B cell (primary cell): ENCODE measurements around the gene TMEM254. TPM values are rescaled to one million over a fixed set of nuclear protein-coding genes. Genes with fewer than 3 reads are reported as not detected.

Experiments used
- ATAC-seq: fragments of 200-7000 bp; cut with Tn5 transposase; one replicate; pipeline ENCODE4 v1.10.0; 2021; ENCODE audit warnings: low read depth, mild to moderate bottlenecking, moderate number of reproducible peaks, moderate library complexity
- CTCF ChIA-PET: fragments of 350-600 bp; sonication (Branson Sonifier 250); formaldehyde crosslinking; loops from one replicate; lab custom pipeline; 2021; ENCODE audit warnings: antibody characterized with exemption, inconsistent platforms; lab: Charles Lee
- POLR2A ChIA-PET: fragments of 350-600 bp; sonication (Branson Sonifier 250); formaldehyde crosslinking; loops from one replicate; lab custom pipeline; 2021; ENCODE audit warnings: antibody characterized with exemption; lab: Charles Lee
- DNase-seq: peaks from one replicate; pipeline ENCODE4 v3.0.0; 2013
- H2AFZ ChIP-seq: 2 replicates; pipeline ENCODE4 v1.6.1; 2012; ENCODE audit warnings: mild to moderate bottlenecking, low read depth, low read length; ENCODE audit not compliant: insufficient read depth, poor library complexity, severe bottlenecking
- H3K27ac ChIP-seq, 2 donors: 1 replicate in 1 of 2; 2 replicates in 1 of 2; pipeline ENCODE4 v1.5.1; 2012 to 2013; ENCODE audit warnings: low read length in 2 of 2, mild to moderate bottlenecking in 2 of 2, moderate library complexity in 1 of 2
- H3K27me3 ChIP-seq, 4 experiments: fragments of 200-600 bp in 1 of 4; sonication (generic) in 1 of 4; replicated peaks in 1 of 4; 1 replicate in 2 of 4; 2 replicates in 2 of 4; pipeline versions ENCODE4 v1.6.1 to v1.7.0; 2013 to 2016; ENCODE audit warnings: low read length in 3 of 4, mild to moderate bottlenecking in 2 of 4, mixed read lengths in 1 of 4, moderate library complexity in 1 of 4; ENCODE audit not compliant: insufficient read depth in 4 of 4, control insufficient read depth in 3 of 4; ENCODE audit errors: control extremely low read depth in 1 of 4
- H3K36me3 ChIP-seq, 2 experiments: replicated peaks in 1 of 2; 1 replicate in 1 of 2; 2 replicates in 1 of 2; pipeline versions ENCODE4 v1.6.1 to v1.7.1; 2013; ENCODE audit warnings: low read length in 1 of 2; ENCODE audit not compliant: insufficient read depth in 2 of 2, control insufficient read depth in 1 of 2; ENCODE audit errors: control extremely low read depth in 1 of 2, extremely low read depth in 1 of 2
- H3K4me1 ChIP-seq, 2 donors: fragments of 200-600 bp in 1 of 2; sonication (generic) in 1 of 2; 1 replicate in 1 of 2; 2 replicates in 1 of 2; pipeline versions ENCODE4 v1.5.1 to v1.6.1; 2013 to 2017; ENCODE audit warnings: low read length in 2 of 2; ENCODE audit not compliant: control insufficient read depth in 2 of 2, insufficient read depth in 2 of 2
- H3K4me2 ChIP-seq: replicated peaks from 2 replicates; pipeline ENCODE3; 2012; ENCODE audit warnings: mild to moderate bottlenecking, low read depth, low read length; ENCODE audit not compliant: poor library complexity, severe bottlenecking
- H3K4me3 ChIP-seq, 5 experiments: fragments of 200-600 bp in 1 of 5; sonication (generic) in 1 of 5; 1 replicate in 3 of 5; 2 replicates in 2 of 5; pipeline versions ENCODE4 v1.5.1 to v1.7.0; 2011 to 2016; ENCODE audit warnings: low read length in 4 of 5, mild to moderate bottlenecking in 4 of 5, low read depth in 2 of 5, control low read depth in 1 of 5, moderate library complexity in 1 of 5; ENCODE audit not compliant: insufficient read depth in 1 of 5; ENCODE audit errors: control extremely low read depth in 1 of 5, extremely low read depth in 1 of 5
- H3K79me2 ChIP-seq: fragments of 200-600 bp; sonication (generic); one replicate; pipeline ENCODE4 v1.6.0; 2016; ENCODE audit warnings: low read length; ENCODE audit not compliant: control insufficient read depth, insufficient read depth
- H3K9ac ChIP-seq: fragments of 200-600 bp; sonication (generic); 2 replicates; pipeline ENCODE4 v1.6.1; 2017; ENCODE audit warnings: mild to moderate bottlenecking, low read length, moderate library complexity
- H3K9me3 ChIP-seq, 3 donors: one replicate each; pipeline versions ENCODE4 v1.6.1 to v1.7.1; 2013; ENCODE audit warnings: low read length in 2 of 3; ENCODE audit not compliant: control insufficient read depth in 2 of 3, insufficient read depth in 1 of 3; ENCODE audit errors: control extremely low read depth in 1 of 3
- H4K20me1 ChIP-seq: 2 replicates; pipeline ENCODE4 v1.6.0; 2012; ENCODE audit warnings: mild to moderate bottlenecking, low read length; ENCODE audit not compliant: insufficient read depth, control insufficient read depth, poor library complexity, severe bottlenecking
- H3K27ac Mint-ChIP-seq: one replicate; pipeline ENCODE4 v1.8.0; 2021; ENCODE audit warnings: mixed read lengths
- H3K27me3 Mint-ChIP-seq: one replicate; pipeline ENCODE4 v1.8.0; 2021; ENCODE audit warnings: mixed read lengths
- H3K4me1 Mint-ChIP-seq: one replicate; pipeline ENCODE4 v1.8.0; 2021; ENCODE audit warnings: mixed read lengths
- H3K4me3 Mint-ChIP-seq: one replicate; pipeline ENCODE4 v1.8.0; 2021; ENCODE audit warnings: mixed read lengths
- H3K9me3 Mint-ChIP-seq: one replicate; pipeline ENCODE4 v1.8.0; 2022; ENCODE audit warnings: mixed read lengths; ENCODE audit not compliant: insufficient read depth
- EZH2 ChIP-seq: IDR thresholded peaks from 2 replicates; pipeline ENCODE4 v1.6.1; 2012; ENCODE audit warnings: borderline replicate concordance, low read depth, mild to moderate bottlenecking, moderate library complexity, low read length; ENCODE audit not compliant: insufficient read depth, poor library complexity, severe bottlenecking
- WGBS: methylation state at CpG from one replicate; pipeline ENCODE4 v1.1.5; 2013; ENCODE audit warnings: missing lambda C conversion rate; ENCODE audit not compliant: insufficient coverage; 5-methylcytosine and 5-hydroxymethylcytosine counted together
- intact Hi-C: fragments of 100-400 bp; cut with micrococcal nuclease; formaldehyde crosslinking; loops from one replicate; pipeline ENCODE4 v1.10.0; 2022
- polyA plus RNA-seq: library from polyadenylated mRNA; depleted of rRNA; stranded (reverse); fragments of >200 nt; gene quantifications from 2 replicates; pipeline ENCODE4 v1.2.3, GENCODE V29; 2012
- total RNA-seq, 2 donors: library from RNA; stranded (reverse); fragments of 120-200 nt in 1 of 2; gene quantifications; 1 replicate in 1 of 2; 2 replicates in 1 of 2; pipeline versions ENCODE4 v1.2.3 to v1.2.4, GENCODE V29; 2013 to 2022
- TF ChIP-seq, protein P1 (sequence below): fragments of 200-600 bp; IDR thresholded peaks from one replicate; pipeline ENCODE4 v1.8.0; 2022; ENCODE audit warnings: antibody characterized with exemption, mild to moderate bottlenecking

Gene TMEM254
- total and polyA plus RNA-seq, 2 donors (not counting 1 experiment from before 2014, with no cell fraction given) = 9.8 to 13.1 TPM

DNA sequence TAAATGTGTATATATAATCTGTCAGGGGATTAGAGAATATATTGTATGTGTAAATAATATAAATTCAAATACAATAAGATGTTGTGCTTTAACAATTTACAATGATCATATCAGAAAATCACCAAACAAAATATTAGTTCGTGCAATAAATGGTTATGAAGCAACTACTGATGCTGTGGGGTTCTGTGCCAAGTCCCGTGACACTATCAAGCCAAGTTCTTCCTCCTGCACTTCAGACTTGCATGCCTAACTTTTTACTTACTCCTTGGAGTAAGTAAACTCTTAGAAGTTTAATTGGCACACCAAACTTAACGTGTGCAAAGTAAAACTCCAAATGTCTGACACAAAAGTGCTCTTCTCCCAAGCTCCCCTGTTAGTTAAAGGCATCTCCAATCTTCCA lies 26.5 kb upstream of the TMEM254 start:
- Histone ChIP-seq H3K9ac (no peak overlapping the region), H3K4me2 (no peak overlapping the region), H3K4me1 (no peaks in the 10 kb centered on the region), H4K20me1 (no peaks in the 10 kb centered on the region), H3K36me3 (no peaks in the 10 kb centered on the region), H3K27me3 (peaks cover 0 to 4% (median 0%) of the 10 kb centered on the region in 4 experiments), H3K9me3 (no peaks in the 10 kb centered on the region), H3K79me2 (no peaks in the 10 kb centered on the region), H3K4me3 (no peak overlapping the region), H3K27ac (no peak overlapping the region), H2AFZ (no peak overlapping the region)
- H3K4me1 Mint-ChIP-seq = no peaks in the 10 kb centered on the region
- ChIA-PET POLR2A (interaction anchor here (0.6 kb wide), 1 partner anchor 136 kb away, joined by 3 read pairs; no protein-coding TSS in a partner anchor), CTCF (no interaction called here)
- H3K27ac Mint-ChIP-seq = no peak overlapping the region
- peaks cover 3% of the 10 kb centered on the region for H3K27me3 Mint-ChIP-seq
- no peak for DNase-seq
- TF ChIP-seq EZH2 = no peak
- TF ChIP-seq, protein P1, sequence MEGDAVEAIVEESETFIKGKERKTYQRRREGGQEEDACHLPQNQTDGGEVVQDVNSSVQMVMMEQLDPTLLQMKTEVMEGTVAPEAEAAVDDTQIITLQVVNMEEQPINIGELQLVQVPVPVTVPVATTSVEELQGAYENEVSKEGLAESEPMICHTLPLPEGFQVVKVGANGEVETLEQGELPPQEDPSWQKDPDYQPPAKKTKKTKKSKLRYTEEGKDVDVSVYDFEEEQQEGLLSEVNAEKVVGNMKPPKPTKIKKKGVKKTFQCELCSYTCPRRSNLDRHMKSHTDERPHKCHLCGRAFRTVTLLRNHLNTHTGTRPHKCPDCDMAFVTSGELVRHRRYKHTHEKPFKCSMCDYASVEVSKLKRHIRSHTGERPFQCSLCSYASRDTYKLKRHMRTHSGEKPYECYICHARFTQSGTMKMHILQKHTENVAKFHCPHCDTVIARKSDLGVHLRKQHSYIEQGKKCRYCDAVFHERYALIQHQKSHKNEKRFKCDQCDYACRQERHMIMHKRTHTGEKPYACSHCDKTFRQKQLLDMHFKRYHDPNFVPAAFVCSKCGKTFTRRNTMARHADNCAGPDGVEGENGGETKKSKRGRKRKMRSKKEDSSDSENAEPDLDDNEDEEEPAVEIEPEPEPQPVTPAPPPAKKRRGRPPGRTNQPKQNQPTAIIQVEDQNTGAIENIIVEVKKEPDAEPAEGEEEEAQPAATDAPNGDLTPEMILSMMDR = no peak
- ATAC-seq = no peak
- H3K9me3 Mint-ChIP-seq = no peaks in the 10 kb centered on the region
- 60% methylated on average over 1 of the region's 3 CpGs for WGBS
- intact Hi-C loops = no loop called here
- H3K4me3 Mint-ChIP-seq = no peak overlapping the region

DNA sequence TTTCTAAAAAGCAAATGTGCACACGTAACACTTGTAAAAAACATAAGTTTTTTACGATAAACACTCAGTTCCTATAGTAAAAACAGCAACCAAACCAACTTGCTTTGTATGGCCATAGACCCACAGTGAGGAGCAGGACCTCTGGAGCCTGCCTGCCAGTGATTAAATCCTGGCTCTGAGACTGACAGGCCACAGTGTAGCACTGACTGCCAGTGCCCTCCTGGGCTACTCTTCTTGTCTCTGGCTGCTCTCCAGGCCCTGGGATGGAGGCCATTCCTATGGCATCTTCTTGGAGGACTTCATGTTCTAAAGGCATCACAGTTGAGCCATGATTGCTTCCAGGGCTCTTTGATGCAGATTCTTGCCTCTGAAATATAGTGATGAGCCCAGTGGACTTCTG lies 22.7 kb upstream of the TMEM254 start:
- H3K27ac ChIP-seq = no peak overlapping the region
- DNase-seq (no peak), ATAC-seq (no peak)
- H3K4me3 Mint-ChIP-seq = no peak overlapping the region
- ChIA-PET CTCF (interaction anchor here (0.9 kb wide), 1 partner anchor 9 kb away, joined by 6 read pairs; no protein-coding TSS in a partner anchor), POLR2A (no interaction called here)
- no peak overlapping the region for H3K27ac Mint-ChIP-seq
- intact Hi-C loops = loop anchor here (5.0 kb wide), 1 partner anchor 167 kb away; no protein-coding TSS in a partner anchor
- H2AFZ ChIP-seq = no peak overlapping the region
- WGBS = 96% methylated on average over 2 of the region's 2 CpGs
- H3K36me3 ChIP-seq = no peaks in the 10 kb centered on the region
- H3K27me3 ChIP-seq = no peaks in the 10 kb centered on the region
- no peaks in the 10 kb centered on the region for H3K79me2 ChIP-seq
- H3K4me1 Mint-ChIP-seq = no peaks in the 10 kb centered on the region
- H3K4me3 ChIP-seq = no peak overlapping the region
- no peaks in the 10 kb centered on the region for H4K20me1 ChIP-seq
- no peaks in the 10 kb centered on the region for H3K9me3 Mint-ChIP-seq
- no peaks in the 10 kb centered on the region for H3K9me3 ChIP-seq
- H3K27me3 Mint-ChIP-seq = no peaks in the 10 kb centered on the region
- TF ChIP-seq EZH2 = no peak
- TF ChIP-seq, protein P1 = no peak
- no peaks in the 10 kb centered on the region for H3K4me1 ChIP-seq
- no peak overlapping the region for H3K9ac ChIP-seq
- no peak overlapping the region for H3K4me2 ChIP-seq
